ENCODE results near the gene CSMD2. TPM values are rescaled to one million over a fixed set of nuclear protein-coding genes. Genes with fewer than 3 reads are reported as not detected.

CSMD2 gene
- total and polyA plus RNA-seq, 2 of the 4 experiments (the other 2 are of a cell fraction): under 0.01 to 0.36 TPM

- no peaks in the 10 kb centered on the region for H4K20me1 ChIP-seq (ENCODE audit: insufficient read depth, low read length)
- H2BK120ac ChIP-seq (ENCODE audit: low read depth, low read length): no peak overlapping the region
- BruUV-seq (replicated peaks): no TSS peak
- no peak overlapping the region for H3K56ac ChIP-seq (ENCODE audit: extremely low read depth, insufficient read depth, low read length)
- no peak for TF ChIP-seq POLR2A (IDR thresholded peaks at IDR 0.05; ENCODE audit: low read depth, low read length)
- no peak for TF ChIP-seq CTCF (conservative IDR thresholded peaks at IDR 0.05; ENCODE audit: low read depth, low read length)
- no peak for TF ChIP-seq FOS (IDR thresholded peaks at IDR 0.05; ENCODE audit: low read depth, low read length)
- no peak for TF ChIP-seq CHD1 (IDR thresholded peaks at IDR 0.05; ENCODE audit: low read depth, low read length)
- no peak for TF ChIP-seq USF2 (IDR thresholded peaks at IDR 0.05; ENCODE audit: low read depth, low read length)
- no peak for TF ChIP-seq CEBPB (IDR thresholded peaks at IDR 0.05; ENCODE audit: low read depth, low read length)
- TF ChIP-seq SMC3 (IDR thresholded peaks at IDR 0.05; ENCODE audit: low read depth, low read length): no peak
- no peak for TF ChIP-seq MXI1 (IDR thresholded peaks at IDR 0.05; ENCODE audit: borderline replicate concordance, low read depth, low read length)
- no peak for TF ChIP-seq BHLHE40 (IDR thresholded peaks at IDR 0.05; ENCODE audit: low read depth, low read length)
- TF ChIP-seq RAD21 (IDR thresholded peaks at IDR 0.05; ENCODE audit: low read length): no peak
- TF ChIP-seq RCOR1 (IDR thresholded peaks at IDR 0.05; ENCODE audit: insufficient replicate concordance, low read length): no peak
- TF ChIP-seq RFX5 (IDR thresholded peaks at IDR 0.05; ENCODE audit: low read depth, low read length): no peak
- TF ChIP-seq ELK1 (IDR thresholded peaks at IDR 0.05; ENCODE audit: borderline replicate concordance, low read depth, low read length): no peak
- TF ChIP-seq MAFK (IDR thresholded peaks at IDR 0.05; ENCODE audit: low read depth, low read length): no peak
- no peak for TF ChIP-seq MAZ (IDR thresholded peaks at IDR 0.05; ENCODE audit: borderline replicate concordance, low read depth, low read length)
- TF ChIP-seq NFE2L2 (IDR thresholded peaks at IDR 0.05; ENCODE audit: low read depth, low read length): no peak
- dilution Hi-C loops (cut with HindIII; ENCODE audit: low sequenced_read_pairs, unreplicated experiment): no loop called here
- H3K14ac ChIP-seq (replicated peaks; ENCODE audit: low read depth, low read length): no peak overlapping the region
- H2AK5ac ChIP-seq (ENCODE audit: low read depth, low read length): no peak overlapping the region
- no peak overlapping the region for H3K4me2 ChIP-seq (ENCODE audit: low read depth, low read length)
- H3K27ac ChIP-seq (ENCODE audit: insufficient read depth, low read length): no peak overlapping the region
- WGBS, 2 experiments (ENCODE audit: extremely low coverage in 2 of 2, insufficient read length in 1 of 2): no CpG with 5 or more reads among the region's 2 CpGs
- no peaks in the 10 kb centered on the region for H3K36me3 ChIP-seq (ENCODE audit: control insufficient read depth, insufficient read depth, low read length)
- no peak overlapping the region for H3K9ac ChIP-seq (ENCODE audit: low read depth, low read length)
- POLR2A ChIA-PET (ENCODE audit: unreplicated experiment): no interaction called here
- no peak overlapping the region for H3K23ac ChIP-seq (ENCODE audit: low read depth, low read length)
- in situ Hi-C loops (cut with MboI; ENCODE audit: low sequenced_read_pairs): no loop called here
- H2AK9ac ChIP-seq (replicated peaks; ENCODE audit: low read depth, low read length, poor library complexity): no peak overlapping the region
- no peak overlapping the region for H4K8ac ChIP-seq (ENCODE audit: low read depth in 2 of 2, low read length in 2 of 2)
- H3K27me3 ChIP-seq (ENCODE audit: control insufficient read depth, insufficient read depth, low read length): no peaks in the 10 kb centered on the region
- H2AFZ ChIP-seq (replicated peaks; ENCODE audit: low read length, poor library complexity): no peak overlapping the region
- H4K5ac ChIP-seq (ENCODE audit: low read depth, low read length): no peak overlapping the region
- CTCF ChIA-PET: no interaction called here
- no peak overlapping the region for H3K18ac ChIP-seq (ENCODE audit: low read depth, low read length)
- H2BK15ac ChIP-seq (ENCODE audit: low read depth, low read length): no peak overlapping the region
- no peak overlapping the region for H3K4me3 ChIP-seq (ENCODE audit: insufficient read depth, low read depth, low read length)
- intact Hi-C loops (cut with micrococcal nuclease): no loop called here
- no peaks in the 10 kb centered on the region for H3K9me3 ChIP-seq (ENCODE audit: control insufficient read depth, insufficient read depth, low read length)
- H4K91ac ChIP-seq (ENCODE audit: insufficient read depth, low read depth, low read length): no peak overlapping the region
- no peak overlapping the region for H3K4ac ChIP-seq (ENCODE audit: low read depth, low read length)
- no peak overlapping the region for H2BK5ac ChIP-seq (ENCODE audit: low read depth, low read length, poor library complexity, severe bottlenecking)
- ATAC-seq (ENCODE audit: low read depth): no peak
- no peaks in the 10 kb centered on the region for H3K79me1 ChIP-seq (ENCODE audit: low read depth in 1 of 2, low read length in 2 of 2)
- no peaks in the 10 kb centered on the region for H3K9me1 ChIP-seq (ENCODE audit: insufficient read depth, low read length)
- H3K4me1 ChIP-seq (ENCODE audit: control insufficient read depth, insufficient read depth, low read length): no peaks in the 10 kb centered on the region
- DNase-seq: no peak
- no peak overlapping the region for H2BK20ac ChIP-seq (ENCODE audit: low read depth, low read length)
Measured at GRCh38 chr1:33683913-33684312, 481.1 kb downstream of the CSMD2 start.
